Thyroid gland (tissue), 4 donors: ENCODE data around the gene CDC25C.

ENCODE experiments used
- CTCF ChIP-seq, 6 experiments: fragments of 200-600 bp in 3 of 6; fragments of 450-650 bp in 3 of 6; sonication (generic) in 3 of 6; IDR thresholded peaks; one replicate each; pipeline ENCODE4 v1.5.1; 2016 to 2019; ENCODE audit warnings: antibody characterized with exemption in 6 of 6, mild to moderate bottlenecking in 2 of 6, inconsistent platforms in 1 of 6, moderate library complexity in 1 of 6
- POLR2A ChIP-seq, 2 donors: fragments of 450-650 bp; IDR thresholded peaks; one replicate each; pipeline ENCODE4 v1.6.1; 2017; ENCODE audit warnings: antibody characterized with exemption in 2 of 2, mild to moderate bottlenecking in 2 of 2, moderate library complexity in 1 of 2

GRCh38 chr5:138273834-138274188 is 57.8 kb downstream of the CDC25C start:
- TF ChIP-seq CTCF (IDR thresholded peaks at IDR 0.05) (no peak), POLR2A (IDR thresholded peaks at IDR 0.05) (no peak)
